Dermis blood vessel endothelial cell (primary cell): ENCODE results near the gene SHISA8. TPM values are rescaled to one million over a fixed set of nuclear protein-coding genes. Genes with fewer than 3 reads are reported as not detected.

Experiments used
- DNase-seq: peaks from one replicate; pipeline ENCODE4 v3.0.0; 2010
- total RNA-seq: library from RNA; depleted of rRNA; stranded (reverse); fragments of >200 nt; gene quantifications from 2 replicates; pipeline ENCODE4 v1.2.3, GENCODE V29; 2014

Gene SHISA8
- total RNA-seq, 1 donor from 2014 or later = not detected

DNA sequence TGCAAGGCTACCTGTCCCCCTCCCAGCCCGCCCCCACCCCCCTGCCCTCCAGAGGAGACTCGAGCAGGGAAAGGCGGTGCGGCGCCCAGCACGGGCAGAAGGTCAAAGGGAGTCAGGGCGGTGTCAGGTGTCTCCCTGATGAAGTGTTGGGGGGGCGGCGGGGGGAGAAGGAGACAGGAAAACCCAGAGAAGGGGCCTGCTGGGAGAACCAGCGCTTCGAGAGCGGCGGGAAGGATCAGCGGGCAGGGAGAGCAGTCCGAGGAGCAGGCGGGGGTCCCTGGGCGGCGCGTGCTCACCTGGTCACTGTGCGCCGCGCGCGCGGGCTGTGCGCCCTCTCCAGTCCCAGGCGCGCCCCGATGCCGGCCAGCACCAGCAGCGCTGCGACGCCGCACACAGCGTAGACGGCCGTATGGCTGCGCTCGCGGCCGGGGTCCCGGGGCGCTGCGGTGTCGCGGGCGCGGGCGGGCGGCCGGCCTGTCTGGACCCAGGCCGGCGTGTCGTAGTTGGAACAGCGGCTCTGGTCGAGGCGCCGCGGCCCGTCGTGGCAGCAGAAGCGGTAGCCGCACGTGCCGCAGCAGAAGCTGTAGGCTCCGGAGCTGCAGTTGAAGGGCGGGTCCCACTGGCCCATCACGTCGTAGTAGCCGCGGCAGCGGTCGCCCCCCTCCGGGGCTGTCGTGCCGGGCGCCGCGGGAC is 886 bp downstream of the SHISA8 start:
- no peak for DNase-seq

DNA sequence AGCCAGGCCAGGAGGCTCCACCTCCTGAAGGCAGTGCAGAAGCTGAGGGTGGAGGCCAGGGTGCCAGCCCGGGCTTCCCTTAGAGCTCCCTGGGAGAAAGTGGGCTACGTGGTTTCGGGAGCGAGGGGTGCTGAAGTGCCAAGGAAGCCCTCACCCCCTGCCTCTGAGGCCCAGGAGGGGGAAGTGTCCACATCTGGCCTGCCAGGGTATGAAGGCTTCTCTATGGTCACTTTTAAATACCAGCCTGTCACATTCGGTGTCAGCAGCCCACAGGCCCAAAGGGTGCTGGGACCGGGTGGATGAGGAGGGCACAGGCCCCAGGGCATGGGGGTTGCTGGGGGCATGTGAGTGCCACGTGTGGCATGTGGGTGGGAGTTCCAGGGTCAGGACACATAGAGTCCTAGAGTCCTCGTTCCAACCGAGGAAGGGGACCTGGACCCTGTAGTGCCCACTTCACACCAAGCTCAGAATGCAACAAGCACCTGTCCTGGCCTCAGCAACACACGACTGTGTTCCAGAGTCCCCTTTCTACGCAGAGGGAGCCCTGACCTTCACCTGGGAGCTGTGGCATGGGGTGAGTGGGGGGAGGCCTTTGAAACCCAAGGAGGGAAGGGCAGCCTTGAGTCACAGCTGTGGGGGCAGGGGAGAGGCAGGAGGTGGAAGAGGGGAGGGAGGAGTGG is 1.7 kb downstream of the SHISA8 start:
- no peak for DNase-seq

DNA sequence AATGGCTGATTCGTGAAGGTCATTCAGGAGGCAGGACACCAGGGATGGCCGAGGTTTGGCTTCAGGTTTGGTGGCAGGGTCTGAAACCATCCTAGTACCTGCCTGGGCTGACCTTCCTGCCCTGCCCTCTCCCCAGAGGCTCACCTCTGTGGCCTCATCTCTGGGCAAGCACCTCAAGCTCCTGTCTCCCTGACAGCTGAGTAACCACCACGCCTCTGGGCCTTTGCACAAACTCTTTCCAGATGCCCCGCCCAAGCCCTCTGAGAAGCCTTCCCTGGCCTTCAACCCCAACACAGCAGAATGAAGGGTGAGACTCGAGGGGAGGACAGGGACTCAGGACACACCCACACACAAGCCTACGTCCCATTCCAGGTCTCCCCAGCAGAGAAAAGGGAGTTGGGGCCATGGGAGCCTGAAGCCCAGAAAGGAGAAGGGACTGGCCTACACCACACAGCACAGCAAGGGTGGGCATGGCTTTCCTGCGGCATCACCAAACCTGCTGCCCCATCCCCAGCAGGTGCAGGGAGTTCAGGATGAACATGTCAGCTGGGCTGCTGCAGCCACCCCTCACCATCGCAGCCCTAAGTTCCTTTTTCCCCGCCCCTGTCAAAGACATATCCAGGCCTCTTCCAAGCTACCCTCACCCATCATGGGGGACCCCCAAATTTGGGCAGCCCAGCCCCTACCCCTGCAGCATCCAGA is 2.4 kb downstream of the SHISA8 start:
- DNase-seq = no peak

DNA sequence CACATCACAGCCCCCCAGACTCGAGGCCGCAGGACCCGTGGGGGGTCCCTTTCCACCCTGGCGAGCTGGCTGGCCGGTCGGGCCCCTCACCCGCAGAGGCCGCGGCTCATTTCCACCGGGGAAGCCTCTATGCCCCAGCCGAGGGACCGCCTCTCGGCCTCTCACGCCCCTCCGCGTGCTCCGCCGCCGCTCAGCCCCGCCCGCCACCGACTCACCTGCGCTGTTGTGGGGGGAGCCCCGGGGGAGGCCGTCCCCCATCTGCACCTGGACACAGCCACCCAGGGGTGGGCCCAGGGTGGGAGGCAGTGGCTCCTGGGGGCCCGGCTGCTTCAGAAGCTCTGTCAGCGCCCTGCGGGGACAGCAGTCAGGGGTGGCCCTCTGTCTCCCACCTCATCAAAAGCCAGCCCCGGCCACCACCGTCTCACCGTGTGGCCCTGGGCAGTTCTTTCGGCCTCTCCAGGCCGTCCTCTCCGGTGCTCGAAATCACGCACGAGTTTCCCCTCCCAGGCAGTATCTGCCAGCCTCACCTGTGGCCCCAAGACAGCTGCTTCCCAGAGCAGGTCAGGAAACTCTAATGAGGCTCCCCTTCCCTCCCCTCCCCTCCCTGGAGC is 3.8 kb downstream of the SHISA8 start:
- DNase-seq = no peak

DNA sequence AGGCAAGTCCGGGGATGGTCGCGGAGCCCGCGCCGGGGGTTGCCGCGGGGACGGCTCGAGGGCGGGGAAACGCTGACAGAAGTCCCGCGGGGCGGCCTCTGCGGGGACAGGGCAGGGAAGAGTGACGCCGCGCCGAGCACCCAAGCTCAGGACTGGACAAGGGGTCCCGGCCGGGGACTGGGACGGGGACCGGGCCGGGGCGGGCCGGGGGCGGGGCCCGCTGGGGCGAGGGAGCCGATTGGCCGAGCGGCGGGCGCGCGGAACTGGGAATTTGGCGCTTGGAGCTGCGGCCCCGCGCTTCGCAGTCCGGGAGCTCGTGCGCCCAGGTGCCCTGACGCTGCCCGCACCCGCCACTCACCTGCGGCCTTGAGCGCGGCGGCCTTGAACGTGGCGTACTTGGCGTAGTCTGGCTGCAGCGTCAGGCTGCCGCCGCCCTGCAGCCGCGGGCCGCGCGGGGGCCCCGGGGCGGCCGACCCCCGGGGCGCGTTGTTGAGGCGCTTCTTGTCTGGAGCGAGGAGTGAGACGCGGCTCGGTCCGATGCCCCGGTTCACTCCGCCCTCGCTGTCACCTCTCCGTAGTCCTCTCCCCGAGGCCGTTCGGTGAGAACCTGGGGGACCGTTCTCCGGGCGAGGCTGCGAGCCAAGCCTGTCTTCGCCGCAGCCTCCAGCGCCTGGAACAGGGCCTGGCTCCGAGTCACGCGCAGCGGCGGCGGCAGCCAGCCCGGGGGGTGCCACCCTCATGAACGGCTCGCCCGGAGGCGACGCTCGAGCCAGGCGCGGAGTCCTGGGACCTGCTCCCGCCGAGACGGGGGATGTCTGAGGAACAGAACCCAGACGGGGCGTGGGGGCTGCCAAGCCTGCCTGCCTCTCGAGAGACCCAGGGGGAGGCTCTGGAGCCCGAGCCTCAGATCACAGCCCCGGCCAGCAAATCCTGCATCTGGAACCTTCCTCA is 4.5 kb downstream of the SHISA8 start:
- peak; percentile 26 for DNase-seq

DNA sequence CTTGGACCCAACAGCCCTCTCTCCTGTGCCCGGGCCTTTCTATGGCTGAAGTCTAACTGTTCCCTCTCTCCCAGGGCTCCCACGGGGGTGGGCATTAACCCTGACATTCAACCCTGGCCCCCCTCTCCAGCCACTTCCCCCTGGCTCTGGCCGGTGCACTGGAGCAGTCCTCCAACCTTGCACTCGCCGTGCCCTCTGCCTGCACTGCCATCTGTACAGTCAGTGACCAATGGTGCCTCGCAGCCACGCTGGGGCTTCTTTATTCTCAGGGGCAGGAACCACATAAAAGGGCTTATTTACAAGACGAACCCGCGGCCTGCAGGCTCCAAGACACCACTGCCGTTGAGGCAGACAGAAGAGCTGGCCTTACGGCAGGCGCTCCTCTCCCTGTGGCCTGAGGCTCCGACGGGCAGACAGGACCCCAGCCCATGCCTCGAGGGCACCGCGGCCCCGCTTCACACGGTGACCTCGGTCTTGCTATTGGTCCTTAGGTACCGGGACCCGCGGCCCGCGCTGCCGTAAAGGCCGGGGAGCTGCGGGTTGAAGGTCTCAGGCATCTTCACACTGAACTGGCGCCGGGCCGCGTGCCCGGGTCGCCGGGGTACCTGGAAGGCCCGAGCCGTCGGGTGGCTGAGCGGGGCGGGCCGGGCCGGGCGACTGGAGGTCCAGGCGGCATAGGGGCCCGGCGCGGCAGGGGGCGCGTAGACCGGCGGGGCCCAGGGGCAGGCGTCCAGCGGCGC is 5.4 kb downstream of the SHISA8 start:
- no peak for DNase-seq

DNA sequence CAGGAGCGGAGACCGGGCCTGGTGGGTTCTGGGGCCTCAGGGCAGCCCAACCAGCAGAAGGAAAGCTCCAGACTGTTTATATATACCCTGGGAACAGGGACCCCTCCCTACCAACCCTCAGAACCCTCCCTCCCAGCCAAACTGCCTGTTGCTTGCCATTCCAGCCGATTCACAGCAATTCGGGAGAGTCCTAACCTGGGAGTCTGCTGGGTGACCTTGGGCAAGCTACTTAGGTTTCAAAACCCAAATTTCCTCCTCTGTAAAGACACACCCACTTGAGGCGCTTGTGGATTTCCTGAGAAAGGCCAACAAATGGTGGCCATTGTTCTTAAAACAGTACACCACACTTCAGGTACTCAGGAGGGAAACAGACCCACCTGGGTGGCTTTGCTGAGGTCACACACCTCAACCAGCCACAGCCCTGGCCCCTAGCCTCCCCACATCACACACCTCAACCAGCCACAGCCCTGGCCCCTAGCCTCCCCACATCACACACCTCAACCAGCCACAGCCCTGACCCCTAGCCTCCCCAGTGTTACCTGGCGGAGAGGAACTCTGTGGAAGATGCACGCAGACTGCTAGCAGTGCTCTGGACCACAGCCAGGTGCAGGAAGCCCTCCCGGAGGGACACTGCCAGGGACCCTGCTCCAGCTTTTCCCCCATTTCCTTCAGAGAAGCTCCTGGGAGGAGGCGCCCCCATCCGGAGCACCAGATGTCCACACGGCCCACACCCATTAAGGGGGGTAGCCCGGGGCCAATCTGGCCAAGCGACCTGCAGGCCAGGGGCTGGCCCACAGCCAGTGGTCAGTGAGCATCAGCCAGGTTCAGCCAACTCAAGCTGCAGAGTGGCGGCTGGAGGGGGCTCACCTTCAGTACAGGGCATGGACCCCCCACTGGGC is 6.2 kb downstream of the SHISA8 start:
- DNase-seq = no peak

DNA sequence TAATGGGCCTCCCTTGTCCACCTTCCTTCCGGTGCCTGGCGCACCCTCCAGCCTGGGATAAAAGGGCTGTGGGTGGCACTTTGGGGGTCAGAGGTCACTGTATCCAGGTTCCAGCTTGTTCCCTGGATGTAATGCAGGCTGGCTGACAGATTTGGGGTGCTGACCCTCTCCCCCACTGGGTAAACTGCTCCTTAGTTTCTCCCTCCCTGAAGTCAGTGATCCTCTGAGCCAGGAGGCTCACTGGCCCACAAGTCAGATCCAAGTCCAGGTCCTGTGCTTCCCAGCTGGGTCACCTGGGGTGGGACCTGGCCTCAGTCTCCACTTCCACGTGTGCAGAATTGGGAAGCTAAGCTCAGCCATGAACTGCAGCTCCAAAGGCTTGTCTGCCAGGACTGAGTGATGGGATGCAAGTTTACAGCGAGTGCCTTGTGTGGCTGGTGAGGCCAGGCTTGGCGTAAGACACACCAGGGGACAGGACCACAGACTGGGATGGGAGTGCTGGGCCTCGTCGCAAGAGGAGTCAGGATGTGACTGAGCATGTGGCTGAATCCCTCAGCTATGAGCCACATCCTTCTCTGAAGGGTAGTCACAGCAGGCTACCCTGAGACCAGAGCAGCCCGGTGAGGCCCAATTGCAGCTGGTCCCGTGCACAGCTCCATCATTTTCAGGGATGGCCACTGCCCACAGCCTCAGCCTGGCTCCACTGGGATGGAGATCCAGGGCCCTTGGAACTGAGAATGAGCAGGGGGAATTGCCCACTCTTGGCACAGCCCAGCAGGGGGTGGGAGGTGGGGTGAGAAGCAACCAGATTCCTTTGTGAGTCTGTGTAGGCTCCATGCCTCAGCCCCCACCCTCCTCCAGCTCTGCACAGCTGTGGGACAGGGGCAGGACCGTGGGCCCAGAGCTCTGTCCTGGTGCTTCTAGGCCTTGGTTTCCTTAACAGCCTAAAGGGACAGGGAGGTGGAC is 7.2 kb downstream of the SHISA8 start:
- no peak for DNase-seq

DNA sequence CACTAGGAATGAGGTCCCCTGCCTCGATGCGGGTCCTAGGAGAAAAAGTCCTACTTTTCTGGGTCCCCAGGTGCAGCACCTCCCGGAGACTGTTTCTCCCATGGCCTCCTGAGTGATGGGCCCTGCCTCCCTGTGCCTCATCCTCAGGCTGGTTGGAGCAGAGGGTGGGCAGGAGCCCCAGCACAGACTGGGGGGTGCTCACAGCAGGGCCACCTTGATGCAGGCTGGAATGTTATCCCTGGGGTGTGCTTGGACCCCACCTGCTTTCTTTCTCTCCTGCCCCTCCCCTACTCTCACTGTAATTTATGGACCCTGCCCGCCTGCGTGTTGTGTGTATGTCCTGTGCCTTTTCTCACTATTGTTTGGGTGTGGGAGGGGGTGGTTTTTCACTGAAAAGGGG is 8.1 kb downstream of the SHISA8 start:
- DNase-seq = no peak

DNA sequence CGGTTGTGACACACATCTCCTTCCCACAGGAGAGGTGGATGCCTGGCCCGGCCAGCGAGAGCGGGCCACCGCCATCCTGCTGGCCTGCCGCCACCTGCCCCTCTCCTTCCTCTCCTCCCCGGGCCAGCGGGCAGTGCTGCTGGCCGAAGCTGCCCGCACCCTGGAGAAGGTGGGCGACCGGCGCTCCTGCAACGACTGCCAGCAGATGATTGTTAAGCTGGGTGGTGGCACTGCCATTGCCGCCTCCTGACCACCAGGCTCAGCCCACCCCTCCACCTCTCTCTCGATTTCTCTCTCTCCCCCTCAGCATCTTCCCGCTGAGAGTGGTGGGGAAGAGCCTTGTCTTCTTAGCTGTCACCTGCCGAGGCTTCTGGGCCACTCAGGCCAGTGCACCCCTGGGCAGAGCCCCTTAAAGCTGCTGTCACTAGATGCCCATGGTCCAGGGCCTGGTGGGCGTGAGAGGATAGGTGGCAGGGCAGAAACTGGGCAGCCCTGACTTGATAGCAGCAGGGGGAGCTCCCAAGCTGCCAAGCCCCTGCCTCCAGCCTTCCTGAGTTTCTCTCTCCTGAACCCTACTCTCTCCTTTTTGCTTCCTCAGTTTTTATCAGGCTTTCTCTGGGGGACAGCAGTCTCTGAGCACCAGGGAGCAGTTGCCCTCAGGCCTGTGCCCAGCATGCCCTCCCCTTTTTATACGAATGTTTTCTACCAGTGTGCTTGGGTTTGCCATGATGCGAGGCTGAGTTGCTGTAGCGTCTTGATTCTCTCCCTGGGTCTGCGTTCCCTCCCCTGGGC is 9.3 kb downstream of the SHISA8 start:
- DNase-seq = no peak

DNA sequence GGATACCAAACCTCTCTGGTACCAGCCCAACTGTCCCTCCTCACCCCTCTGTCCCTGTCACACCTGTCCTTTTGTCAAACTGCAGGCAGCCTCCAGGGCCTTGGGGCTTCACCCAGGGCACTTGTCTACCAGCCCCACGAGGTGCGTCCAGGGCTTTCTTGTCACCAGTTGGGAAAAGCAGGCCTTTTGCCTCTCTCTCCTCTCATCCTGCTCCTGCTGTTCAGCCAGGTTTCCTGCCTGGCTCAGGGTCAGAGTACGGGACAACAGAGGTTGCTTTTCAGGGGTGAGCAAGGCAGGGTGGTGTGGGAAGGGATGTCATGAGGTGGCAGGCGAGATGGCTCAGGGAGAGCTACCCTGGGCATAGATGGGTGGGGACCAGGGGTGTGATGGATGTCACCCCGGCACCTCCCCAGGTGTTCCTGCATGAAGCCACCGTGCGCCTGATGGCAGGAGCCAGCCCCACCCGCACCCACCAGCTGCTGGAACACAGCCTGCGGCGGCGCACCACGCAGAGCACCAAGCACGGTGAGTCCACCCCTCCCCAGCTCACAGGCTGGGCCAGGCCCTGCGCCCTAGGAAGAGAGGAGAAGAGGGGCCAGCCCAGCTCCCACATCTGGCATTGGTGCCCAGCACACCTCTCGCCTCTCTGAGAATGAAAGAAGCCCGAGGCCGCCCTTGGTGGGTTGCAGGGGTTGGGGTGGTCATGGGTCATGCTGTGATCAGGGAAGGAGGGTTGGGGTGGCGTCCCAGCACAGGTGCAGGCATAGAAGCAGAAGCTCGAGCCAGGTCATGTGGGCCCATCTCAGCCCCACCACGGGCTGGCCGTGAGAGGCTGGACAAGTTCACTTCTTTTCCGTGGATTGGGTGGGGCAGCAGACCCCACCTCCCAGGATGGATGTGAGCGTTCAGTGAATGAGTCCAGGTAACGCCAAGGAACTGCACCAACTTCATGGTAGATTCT is 10.1 kb downstream of the SHISA8 start:
- no peak for DNase-seq

DNA sequence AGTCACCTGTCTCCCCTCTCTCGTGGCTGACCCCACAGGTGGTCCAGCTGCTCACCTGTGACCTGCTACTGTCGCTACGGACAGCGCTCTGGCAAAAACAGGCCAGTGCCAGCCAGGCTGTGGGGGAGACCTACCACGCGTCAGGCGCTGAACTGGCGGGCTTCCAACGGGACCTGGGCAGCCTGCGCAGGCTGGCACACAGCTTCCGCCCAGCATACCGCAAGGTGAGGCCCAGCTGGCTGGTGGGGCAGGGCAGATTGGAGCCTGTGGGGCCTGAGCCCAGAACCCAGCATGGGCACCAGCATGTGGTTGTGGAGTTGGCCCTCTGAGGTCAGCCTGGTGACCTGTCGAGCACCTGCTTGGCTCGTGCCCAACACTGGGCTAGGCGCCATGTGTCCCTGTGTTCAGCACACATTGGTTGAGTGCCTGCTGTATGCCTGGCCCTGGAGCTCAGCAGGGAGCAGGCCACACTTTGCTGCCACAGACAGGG is 11.9 kb downstream of the SHISA8 start:
- no peak for DNase-seq

DNA sequence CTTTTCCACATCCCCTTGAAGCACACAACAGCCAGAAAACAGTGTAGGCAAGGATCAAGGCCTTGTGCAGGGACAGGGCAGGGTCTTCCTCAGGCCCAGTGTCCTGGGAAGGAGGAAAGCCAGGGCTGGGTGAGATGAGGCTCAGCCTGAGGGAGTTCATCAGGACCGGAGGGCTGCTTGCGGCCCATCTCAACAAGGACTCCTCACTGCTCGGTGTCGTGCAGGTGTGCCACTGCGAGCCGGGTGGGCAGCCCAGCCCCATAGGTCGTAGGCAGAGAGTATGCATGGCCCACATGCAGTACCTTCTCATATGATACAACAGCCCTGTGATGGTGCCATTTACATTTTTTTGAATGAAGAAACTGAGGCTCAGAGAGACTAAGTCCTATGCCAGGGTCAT is 12.9 kb downstream of the SHISA8 start:
- no peak for DNase-seq

DNA sequence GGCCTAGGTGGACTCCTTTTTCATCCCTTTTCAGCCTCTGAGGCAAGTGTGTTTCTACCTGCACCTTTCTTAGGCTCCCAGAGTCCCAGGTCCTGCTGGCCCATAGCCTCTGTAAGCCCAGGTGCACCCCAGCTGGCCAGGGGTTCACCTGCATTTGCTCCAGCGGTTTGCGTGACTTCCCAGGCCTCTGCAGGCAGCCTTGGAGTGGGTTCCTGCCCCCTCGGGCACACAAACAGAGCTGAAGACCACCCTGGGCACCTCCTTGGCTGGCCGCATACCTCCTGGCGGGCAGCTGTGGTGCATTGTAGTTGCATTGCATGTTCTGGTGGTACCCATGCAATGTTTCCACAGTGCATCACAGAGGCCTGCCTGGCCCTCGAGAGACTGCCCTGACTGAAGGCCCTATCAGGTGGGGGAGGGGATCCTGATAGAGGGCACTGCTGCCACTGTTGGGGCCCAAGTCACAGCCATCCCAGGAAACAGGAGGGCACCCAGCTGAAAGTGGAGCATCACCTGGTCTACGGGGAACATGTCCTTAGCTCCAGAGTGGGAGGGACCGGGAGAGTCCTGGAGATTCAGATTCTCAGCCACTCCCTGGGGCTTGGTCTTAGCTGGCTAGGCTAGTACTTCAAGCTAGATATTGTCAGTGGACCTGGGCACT is 14.1 kb downstream of the SHISA8 start:
- DNase-seq = no peak

DNA sequence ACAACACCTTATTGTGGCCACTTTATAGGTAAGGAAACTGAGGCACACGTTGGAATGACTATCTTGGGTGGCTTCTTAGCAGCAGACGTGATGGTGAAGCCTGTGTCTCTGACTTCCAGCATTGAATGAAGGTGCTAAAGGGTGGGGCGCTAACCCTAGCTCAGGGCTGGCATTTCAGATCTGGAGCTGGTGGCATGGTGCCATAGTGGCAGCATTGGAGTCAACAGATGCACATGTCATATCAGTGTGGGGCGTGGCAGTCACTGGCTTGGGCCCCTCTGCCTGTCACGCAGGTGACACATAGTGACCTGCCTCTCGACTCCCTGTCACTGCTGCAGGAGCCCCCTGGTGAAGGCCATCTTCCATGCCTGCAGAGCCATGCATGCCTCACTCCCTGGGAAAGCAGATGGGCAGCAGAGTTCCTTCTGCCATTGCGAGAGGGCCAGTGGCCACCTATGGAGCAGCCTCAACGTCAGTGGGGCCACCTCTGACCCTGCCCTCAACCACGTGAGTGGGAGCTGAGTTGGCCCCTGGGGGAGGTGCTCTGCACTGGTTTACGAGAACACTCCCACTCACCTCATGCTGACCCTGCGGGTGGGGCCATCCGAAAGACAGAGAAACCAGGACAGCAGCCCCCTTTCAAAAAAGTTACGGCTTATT is 14.8 kb downstream of the SHISA8 start:
- no peak for DNase-seq

DNA sequence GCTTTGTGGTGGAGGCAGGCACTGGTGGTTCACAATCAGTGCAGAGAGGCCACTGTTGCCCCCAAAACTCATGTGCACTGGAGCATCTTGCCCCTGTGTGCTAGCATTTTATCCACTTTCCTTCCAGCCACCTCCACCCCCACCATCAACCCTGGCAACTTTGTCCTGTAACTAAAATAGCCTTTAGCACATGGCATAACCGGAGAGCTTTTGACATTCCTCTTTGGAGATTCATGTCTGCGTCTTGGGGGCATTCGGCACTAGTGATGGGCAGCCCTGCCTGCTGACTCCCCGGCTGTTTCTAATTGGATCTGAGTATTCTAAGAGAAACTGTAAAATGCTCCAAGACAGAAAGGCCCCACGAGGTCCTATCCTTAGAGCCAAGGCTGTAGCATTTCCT is 15.8 kb downstream of the SHISA8 start:
- DNase-seq = no peak
